Measurements from ENCODE around the gene NCKAP5. TPM values are rescaled to one million over a fixed set of nuclear protein-coding genes. Genes with fewer than 3 reads are reported as not detected.
A peak's percentile ranks its signal among the peaks of the same experiment; 100 is the strongest.

Gene NCKAP5
- total RNA-seq, 1 experiment from 2014 or later: 3.2 TPM

GRCh38 chr2:133561045-133561852 lies 7.0 kb downstream of the NCKAP5 start:
- intact Hi-C loops (cut with micrococcal nuclease): loop anchor here (1.0 to 10.0 kb wide), 10 partner anchors 123 to 1296 kb away; partner anchors contain the start of gene LYPD1
- peak; percentile 91 for ATAC-seq
- ChIA-PET POLR2A (ENCODE audit: unreplicated experiment) (interaction anchor here (0.5 kb wide), 1 partner anchor 294 kb away, joined by 8 read pairs; no protein-coding TSS in a partner anchor), CTCF (interaction anchor here (0.5 to 1.9 kb wide), 12 partner anchors 42 to 1137 kb away, joined by 3 to 30 read pairs (median 4); no protein-coding TSS in a partner anchor)
- no TSS peak for BruUV-seq (replicated peaks)
- no peaks in the 10 kb centered on the region for H3K36me3 ChIP-seq (ENCODE audit: low read depth, low read length)
- no peaks in the 10 kb centered on the region for H3K9me2 ChIP-seq (replicated peaks; ENCODE audit: low read length)
- H4K20me1 ChIP-seq (ENCODE audit: low read length): no peaks in the 10 kb centered on the region
- H3K4me3 ChIP-seq (ENCODE audit: low read length): no peak overlapping the region
- no peaks in the 10 kb centered on the region for H3K9me3 ChIP-seq (ENCODE audit: low read length)
- peak; percentile 81 for DNase-seq
- no peaks in the 10 kb centered on the region for H3F3A ChIP-seq (ENCODE audit: low read length, unreplicated experiment)
- H3K27ac ChIP-seq (ENCODE audit: low read length): peak overlapping the region; percentile 67
- H3K9ac ChIP-seq (ENCODE audit: low read length): no peak overlapping the region
- TF ChIP-seq EZH2 (IDR thresholded peaks at IDR 0.05; ENCODE audit: low read length, unreplicated experiment) (no peak), EZH2phosphoT487 (IDR thresholded peaks at IDR 0.05; ENCODE audit: borderline replicate concordance, low read length) (no peak), CTCF (conservative IDR thresholded peaks at IDR 0.05; ENCODE audit: low read depth, low read length) (peak; percentile 90)
- H3K4me1 ChIP-seq (ENCODE audit: insufficient read depth, low read length): peaks cover 27% of the 10 kb centered on the region
- 0 out of 2 replicates have a peak, but pooled peaks cover under 1% of the 10 kb centered on the region for H3K79me2 ChIP-seq (ENCODE audit: low read length)
- peak overlapping the region; percentile 40 for H3K4me2 ChIP-seq (ENCODE audit: low read length)
- H2AFZ ChIP-seq (ENCODE audit: low read length): no peak overlapping the region
- no peaks in the 10 kb centered on the region for H3K27me3 ChIP-seq (ENCODE audit: low read length)

DNA sequence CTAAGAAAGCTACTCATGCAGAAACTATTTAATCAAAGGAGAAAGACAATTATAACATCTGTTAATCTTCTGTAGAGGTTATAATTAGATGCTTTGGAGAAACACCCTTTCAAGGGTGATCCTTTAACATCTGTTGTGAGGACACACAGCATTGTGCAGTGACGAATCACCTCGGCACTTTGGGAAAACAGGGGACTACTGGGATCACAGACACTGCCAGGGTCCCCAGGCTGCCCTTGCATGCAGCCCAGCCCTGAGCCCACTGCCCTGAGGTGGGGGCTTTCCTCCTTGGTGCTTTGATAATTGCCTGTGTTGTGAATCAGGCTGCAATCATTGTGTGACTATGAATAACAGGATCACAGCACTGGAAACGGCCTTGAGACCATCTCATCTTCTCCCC lies 10.6 kb downstream of the NCKAP5 start:
- BruUV-seq (replicated peaks): no TSS peak
- ATAC-seq: no peak
- CTCF ChIA-PET: no interaction called here

More for the DNA sequence above, 10.6 kb downstream of the NCKAP5 start:
- no peak overlapping the region for H3K4me3 ChIP-seq (ENCODE audit: low read length)
- peaks cover 21% of the 10 kb centered on the region for H3K4me1 ChIP-seq (ENCODE audit: insufficient read depth, low read length)
- no peak overlapping the region for H2AFZ ChIP-seq (ENCODE audit: low read length)
- H4K20me1 ChIP-seq (ENCODE audit: low read length): no peaks in the 10 kb centered on the region
- no peaks in the 10 kb centered on the region for H3K9me2 ChIP-seq (replicated peaks; ENCODE audit: low read length)
- no peak overlapping the region for H3K9ac ChIP-seq (ENCODE audit: low read length)
- no peaks in the 10 kb centered on the region for H3K27me3 ChIP-seq (ENCODE audit: low read length)
- no peaks in the 10 kb centered on the region for H3K79me2 ChIP-seq (ENCODE audit: low read length)
- no peak overlapping the region for H3K27ac ChIP-seq (ENCODE audit: low read length)
- H3K4me2 ChIP-seq (ENCODE audit: low read length): no peak overlapping the region
- no peaks in the 10 kb centered on the region for H3K36me3 ChIP-seq (ENCODE audit: low read depth, low read length)
- H3K9me3 ChIP-seq (ENCODE audit: low read length): no peaks in the 10 kb centered on the region
- H3F3A ChIP-seq (ENCODE audit: low read length, unreplicated experiment): no peaks in the 10 kb centered on the region
- POLR2A ChIA-PET (ENCODE audit: unreplicated experiment): no interaction called here
- intact Hi-C loops (cut with micrococcal nuclease): no loop called here
- no peak for DNase-seq
- TF ChIP-seq EZH2 (IDR thresholded peaks at IDR 0.05; ENCODE audit: low read length, unreplicated experiment) (no peak), CTCF (conservative IDR thresholded peaks at IDR 0.05; ENCODE audit: low read depth, low read length) (no peak), EZH2phosphoT487 (IDR thresholded peaks at IDR 0.05; ENCODE audit: borderline replicate concordance, low read length) (no peak)

Measured in PC-3 (cell line).